HEK293T (cell line): ENCODE measurements around the gene ATP5ME.
"Not testable (repeated sequence)": the region's sequence is repeated elsewhere in the genome, so short reads cannot be mapped to it uniquely, and the experiment has no call there.

Source experiments
- BHLHE40 ChIP-seq: fragments of 450-650 bp; IDR thresholded peaks from 2 replicates; pipeline ENCODE4 v1.6.1; 2016; ENCODE audit warnings: mild to moderate bottlenecking, moderate library complexity, borderline replicate concordance
- HDGF ChIP-seq: fragments of 450-650 bp; IDR thresholded peaks from 2 replicates; pipeline ENCODE4 v1.6.1; 2017; ENCODE audit warnings: antibody characterized with exemption, borderline replicate concordance
- NFRKB ChIP-seq: fragments of 450-650 bp; IDR thresholded peaks from 2 replicates; pipeline ENCODE4 v1.6.1; 2016; ENCODE audit warnings: mild to moderate bottlenecking, moderate library complexity
- SP1 ChIP-seq: fragments of 450-650 bp; IDR thresholded peaks from 2 replicates; pipeline ENCODE4 v1.6.1; 2017
- SUZ12 ChIP-seq: fragments of 450-650 bp; IDR thresholded peaks from 2 replicates; pipeline ENCODE4 v1.6.1; 2016; ENCODE audit warnings: mild to moderate bottlenecking
- TF ChIP-seq, protein P1 (sequence below): fragments of 450-650 bp; IDR thresholded peaks from 2 replicates; pipeline ENCODE4 v1.6.1; 2016

DNA sequence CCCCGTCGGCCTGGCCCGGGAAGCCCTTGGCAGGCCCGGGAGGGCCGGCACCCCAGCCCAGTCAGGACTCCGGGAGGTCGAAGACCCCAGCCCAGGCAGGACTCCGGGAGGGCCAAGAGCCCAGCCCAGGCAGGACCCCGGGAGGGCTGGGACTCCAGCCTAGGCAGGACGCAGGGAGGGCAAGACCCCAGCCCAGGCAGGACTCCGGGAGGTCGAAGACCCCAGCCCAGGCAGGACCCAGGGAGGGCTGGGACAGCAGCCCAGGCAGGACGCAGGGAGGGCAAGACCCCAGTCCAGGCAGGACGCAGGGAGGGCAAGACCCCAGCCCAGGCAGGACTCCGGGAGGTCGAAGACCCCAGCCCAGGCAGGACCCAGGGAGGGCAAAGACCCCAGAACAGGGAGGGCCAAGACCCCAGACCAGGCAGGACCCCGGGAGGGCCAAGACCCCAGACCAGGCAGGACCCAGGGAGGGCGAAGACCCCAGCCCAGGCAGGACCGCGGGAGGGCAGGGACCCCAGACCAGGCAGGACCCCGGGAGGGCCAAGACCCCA is 32.1 kb upstream of the ATP5ME start:
- not testable (repeated sequence) for TF ChIP-seq SP1, SUZ12, BHLHE40, NFRKB, HDGF
- TF ChIP-seq, protein P1, sequence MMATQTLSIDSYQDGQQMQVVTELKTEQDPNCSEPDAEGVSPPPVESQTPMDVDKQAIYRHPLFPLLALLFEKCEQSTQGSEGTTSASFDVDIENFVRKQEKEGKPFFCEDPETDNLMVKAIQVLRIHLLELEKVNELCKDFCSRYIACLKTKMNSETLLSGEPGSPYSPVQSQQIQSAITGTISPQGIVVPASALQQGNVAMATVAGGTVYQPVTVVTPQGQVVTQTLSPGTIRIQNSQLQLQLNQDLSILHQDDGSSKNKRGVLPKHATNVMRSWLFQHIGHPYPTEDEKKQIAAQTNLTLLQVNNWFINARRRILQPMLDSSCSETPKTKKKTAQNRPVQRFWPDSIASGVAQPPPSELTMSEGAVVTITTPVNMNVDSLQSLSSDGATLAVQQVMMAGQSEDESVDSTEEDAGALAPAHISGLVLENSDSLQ, result not testable (repeated sequence)
